SK-N-SH (cell line): ENCODE data around the gene TTC32. TPM values are rescaled to one million over a fixed set of nuclear protein-coding genes. Genes with fewer than 3 reads are reported as not detected.

Experiments used
- CTCF ChIA-PET: fragments of 300-600, 350-600 bp; formaldehyde crosslinking; extraction: SDS; loops from one replicate; lab custom pipeline; 2021; lab: Yijun Ruan, JAX
- POLR2A ChIA-PET: fragments of 350-600 bp; sonication (Branson Sonifier 250); formaldehyde crosslinking; extraction: SDS; loops from one replicate; lab custom pipeline; 2020; ENCODE audit warnings: antibody characterized with exemption, inconsistent platforms; lab: Yijun Ruan, JAX
- DNase-seq: peaks from one replicate; pipeline ENCODE4 v3.0.0; 2012
- H2AFZ ChIP-seq: fragments of 200-600 bp; sonication (generic); 2 replicates; pipeline ENCODE4 v1.8.1; 2016; ENCODE audit warnings: antibody characterized with exemption, mild to moderate bottlenecking, low read depth
- H3F3A ChIP-seq: fragments of 200-600 bp; sonication (generic); replicated peaks from 2 replicates; pipeline ENCODE3; 2016; ENCODE audit warnings: antibody characterized with exemption, mild to moderate bottlenecking; ENCODE audit not compliant: insufficient read depth
- H3K27ac ChIP-seq, 2 experiments: fragments of 200-500 bp in 1 of 2; fragments of 200-600 bp in 1 of 2; sonication (Bioruptor generic) in 1 of 2; sonication (generic), shearing (Covaris generic) in 1 of 2; 2 replicates each; pipeline versions ENCODE4 v1.5.1 to v1.6.1; 2014 to 2016; ENCODE audit warnings: low read depth in 2 of 2, inconsistent platforms in 1 of 2, low read length in 1 of 2, mild to moderate bottlenecking in 1 of 2, mixed read lengths in 1 of 2
- H3K27me3 ChIP-seq: fragments of 200-600 bp; sonication (generic), shearing (Covaris generic); 2 replicates; pipeline ENCODE4 v1.6.1; 2016; ENCODE audit warnings: mixed run types; ENCODE audit not compliant: insufficient read depth
- H3K36me3 ChIP-seq, 2 experiments: fragments of 200-500 bp in 1 of 2; fragments of 200-600 bp in 1 of 2; sonication (Bioruptor generic) in 1 of 2; sonication (generic) in 1 of 2; replicated peaks in 1 of 2; 2 replicates each; pipeline versions ENCODE3 to v1.5.1; 2014 to 2016; ENCODE audit warnings: low read length in 1 of 2, mild to moderate bottlenecking in 1 of 2; ENCODE audit not compliant: insufficient read depth in 2 of 2, control insufficient read depth in 1 of 2
- H3K4me1 ChIP-seq, 2 experiments: fragments of 200-500 bp in 1 of 2; fragments of 200-600 bp in 1 of 2; sonication (Bioruptor generic) in 1 of 2; sonication (generic), shearing (Covaris generic) in 1 of 2; 2 replicates each; pipeline versions ENCODE4 v1.5.1 to v1.6.1; 2014 to 2016; ENCODE audit warnings: low read depth in 1 of 2, low read length in 1 of 2, mixed run types in 1 of 2; ENCODE audit not compliant: insufficient read depth in 2 of 2, control insufficient read depth in 1 of 2
- H3K4me2 ChIP-seq: fragments of 200-600 bp; sonication (generic), shearing (Covaris generic); 2 replicates; pipeline ENCODE4 v1.6.1; 2017; ENCODE audit warnings: mixed run types
- H3K4me3 ChIP-seq, 2 experiments: fragments of 200-500 bp in 1 of 2; fragments of 200-600 bp in 1 of 2; sonication (Bioruptor generic) in 1 of 2; sonication (generic), shearing (Covaris generic) in 1 of 2; 2 replicates each; pipeline versions ENCODE4 v1.5.1 to v1.8.1; 2014 to 2016; ENCODE audit warnings: low read depth in 2 of 2, inconsistent platforms in 1 of 2, low read length in 1 of 2, mild to moderate bottlenecking in 1 of 2, mixed read lengths in 1 of 2, moderate library complexity in 1 of 2
- H3K79me2 ChIP-seq: fragments of 200-600 bp; sonication (generic); 2 replicates; pipeline ENCODE4 v1.8.1; 2017; ENCODE audit warnings: mild to moderate bottlenecking; ENCODE audit not compliant: insufficient read depth
- H3K9ac ChIP-seq: fragments of 200-600 bp; sonication (generic); 2 replicates; pipeline ENCODE4 v1.6.1; 2017; ENCODE audit warnings: mixed run types
- H3K9me2 ChIP-seq: fragments of 200-600 bp; sonication (generic); 2 replicates; pipeline ENCODE4 v1.6.1; 2017; ENCODE audit warnings: mixed run types
- H3K9me3 ChIP-seq: fragments of 200-600 bp; sonication (generic); 2 replicates; pipeline ENCODE4 v1.6.1; 2017; ENCODE audit warnings: mixed run types, mild to moderate bottlenecking, moderate library complexity
- H4K20me1 ChIP-seq: fragments of 200-600 bp; sonication (generic); 2 replicates; pipeline ENCODE4 v1.6.1; 2017; ENCODE audit warnings: mild to moderate bottlenecking, mixed run types; ENCODE audit not compliant: insufficient read depth
- ELF1 ChIP-seq: IDR thresholded peaks from 2 replicates; pipeline ENCODE4 v1.4.0; 2012
- EP300 ChIP-seq, 2 experiments: IDR thresholded peaks; 2 replicates each; pipeline versions ENCODE4 v1.4.0 to v1.6.1; 2012; ENCODE audit warnings: borderline replicate concordance in 1 of 2, low read depth in 1 of 2, low read length in 1 of 2
- EZH2phosphoT487 ChIP-seq: fragments of 200-600 bp; sonication (generic); IDR thresholded peaks from 2 replicates; pipeline ENCODE4 v1.6.1; 2017; ENCODE audit warnings: low read depth, mixed run types, mild to moderate bottlenecking, antibody characterized with exemption, moderate library complexity, borderline replicate concordance
- FOSL2 ChIP-seq: IDR thresholded peaks from 2 replicates; pipeline ENCODE4 v1.4.0; 2012; ENCODE audit warnings: low read depth, mild to moderate bottlenecking, moderate library complexity, borderline replicate concordance
- FOXJ3 ChIP-seq: sonication (generic); formaldehyde crosslinking; IDR thresholded peaks from 2 replicates; pipeline ENCODE4 v1.5.1; 2020; ENCODE audit warnings: mild to moderate bottlenecking, missing genetic modification reagents
- JUND ChIP-seq: IDR thresholded peaks from 2 replicates; pipeline ENCODE4 v1.4.0; 2012
- MEF2A ChIP-seq: IDR thresholded peaks from 2 replicates; pipeline ENCODE4 v1.4.0; 2012; ENCODE audit warnings: low read depth, borderline replicate concordance
- MXI1 ChIP-seq: IDR thresholded peaks from 2 replicates; pipeline ENCODE4 v1.6.1; 2012; ENCODE audit warnings: mild to moderate bottlenecking, low read depth, low read length, improper control_type of control experiment
- NRF1 ChIP-seq: IDR thresholded peaks from 2 replicates; pipeline ENCODE4 v1.6.1; 2012; ENCODE audit warnings: low read depth, mild to moderate bottlenecking, low read length
- RCOR1 ChIP-seq: fragments of 150-350 bp; IDR thresholded peaks from 2 replicates; pipeline ENCODE4 v1.6.1; 2017; ENCODE audit warnings: antibody characterized with exemption, low read length
- RXRA ChIP-seq: IDR thresholded peaks from 2 replicates; pipeline ENCODE4 v1.4.0; 2012; ENCODE audit warnings: low read depth, mild to moderate bottlenecking, borderline replicate concordance
- TCF12 ChIP-seq: IDR thresholded peaks from 2 replicates; pipeline ENCODE4 v1.4.0; 2012
- TEAD4 ChIP-seq: IDR thresholded peaks from 2 replicates; pipeline ENCODE4 v1.4.0; 2012; ENCODE audit warnings: mild to moderate bottlenecking, borderline replicate concordance; ENCODE audit not compliant: insufficient read depth
- WGBS: methylation state at CpG from one replicate; pipeline ENCODE4 v1.1.6; 2017; ENCODE audit warnings: low lambda C conversion rate; 5-methylcytosine and 5-hydroxymethylcytosine counted together
- polyA plus RNA-seq, 3 experiments: library from polyadenylated mRNA; depleted of rRNA; stranded (reverse); fragments of >200 nt; gene quantifications; 2 replicates each; pipeline ENCODE4 v1.2.3, GENCODE V29; 2012
- TF ChIP-seq, protein P1 (sequence below): fragments of 200-600 bp; sonication (generic); IDR thresholded peaks from 2 replicates; pipeline ENCODE4 v1.6.1; 2017; ENCODE audit warnings: antibody characterized with exemption, mild to moderate bottlenecking, moderate library complexity
- TF ChIP-seq, protein P2 (sequence below): fragments of 150-350 bp; IDR thresholded peaks from 2 replicates; pipeline ENCODE4 v1.6.1; 2016; ENCODE audit warnings: mild to moderate bottlenecking, low read depth, low read length
- TF ChIP-seq, protein P3 (sequence below): fragments of 150-350 bp; IDR thresholded peaks from 2 replicates; pipeline ENCODE4 v1.6.1; 2017; ENCODE audit warnings: antibody characterized with exemption, low read length, low read depth, borderline replicate concordance

TTC32 gene
- polyA plus RNA-seq, 1 of the 3 experiments (the other 2 are of a cell fraction), result 9.1 TPM

DNA sequence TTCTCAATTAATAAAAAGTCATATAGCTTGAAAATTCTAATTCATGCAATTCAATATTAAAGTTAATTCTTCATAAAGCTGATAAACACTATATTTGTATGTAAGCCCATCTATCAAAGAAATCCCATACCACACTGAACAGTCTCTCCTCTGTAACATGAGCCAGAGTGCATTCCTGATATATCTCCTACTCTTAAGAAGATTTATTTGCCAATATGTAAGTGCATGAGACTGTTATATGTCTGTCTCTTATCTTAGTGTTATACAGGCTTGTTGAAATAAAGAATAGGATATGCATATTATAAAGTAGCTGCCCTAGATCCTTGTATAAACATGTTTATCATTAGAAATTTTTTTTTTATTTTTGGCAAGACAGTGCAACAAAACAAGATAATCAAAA, 40.4 kb upstream of the TTC32 start:
- POLR2A ChIA-PET, result no interaction called here
- Histone ChIP-seq H2AFZ (no peak overlapping the region), H3K9me2 (no peaks in the 10 kb centered on the region)

DNA sequence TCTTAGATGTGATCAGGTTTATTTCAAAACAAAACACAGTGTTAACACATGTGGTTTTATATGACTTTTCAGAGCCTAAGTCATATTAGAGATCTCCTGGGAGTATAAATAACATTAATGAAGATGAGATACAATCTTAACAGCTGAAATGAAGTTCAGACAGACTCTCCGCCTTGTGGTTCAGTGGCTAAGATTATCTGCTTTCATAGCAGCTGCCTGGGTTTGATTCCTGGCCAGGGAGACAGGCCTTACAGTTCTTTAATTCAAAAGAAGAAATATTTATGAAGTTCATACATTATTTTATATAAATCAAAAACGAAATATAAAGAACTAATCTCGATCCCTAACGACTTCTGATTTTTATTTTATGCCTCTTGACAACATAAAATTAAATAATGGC, 35.2 kb upstream of the TTC32 start:
- no peaks in the 10 kb centered on the region for H3K9me2 ChIP-seq
- H3K4me2 ChIP-seq, result no peak overlapping the region
- CTCF ChIA-PET, result interaction anchor here (1.0 to 2.7 kb wide), 4 partner anchors 11 to 288 kb away, joined by 3 to 9 read pairs (median 4); partner anchors contain the start of gene SDC1
- no peaks in the 10 kb centered on the region for H3K27me3 ChIP-seq
- 94% methylated on average over 4 of the region's 4 CpGs for WGBS
- H3F3A ChIP-seq, result peaks cover 8% of the 10 kb centered on the region
- H3K36me3 ChIP-seq, result peaks cover 46 to 81% of the 10 kb centered on the region in 2 experiments
- no peak overlapping the region for H3K4me3 ChIP-seq
- TF ChIP-seq EZH2phosphoT487 (no peak), ELF1 (no peak), EP300 (IDR thresholded peaks at IDR 0.05; ENCODE audit: borderline replicate concordance in 1 of 2, low read depth in 1 of 2, low read length in 1 of 2) (no peak), RXRA (no peak), FOSL2 (no peak), MEF2A (no peak), RCOR1 (no peak), JUND (no peak), MXI1 (no peak), TEAD4 (no peak), FOXJ3 (no peak), NRF1 (no peak)
- TF ChIP-seq, protein P1, sequence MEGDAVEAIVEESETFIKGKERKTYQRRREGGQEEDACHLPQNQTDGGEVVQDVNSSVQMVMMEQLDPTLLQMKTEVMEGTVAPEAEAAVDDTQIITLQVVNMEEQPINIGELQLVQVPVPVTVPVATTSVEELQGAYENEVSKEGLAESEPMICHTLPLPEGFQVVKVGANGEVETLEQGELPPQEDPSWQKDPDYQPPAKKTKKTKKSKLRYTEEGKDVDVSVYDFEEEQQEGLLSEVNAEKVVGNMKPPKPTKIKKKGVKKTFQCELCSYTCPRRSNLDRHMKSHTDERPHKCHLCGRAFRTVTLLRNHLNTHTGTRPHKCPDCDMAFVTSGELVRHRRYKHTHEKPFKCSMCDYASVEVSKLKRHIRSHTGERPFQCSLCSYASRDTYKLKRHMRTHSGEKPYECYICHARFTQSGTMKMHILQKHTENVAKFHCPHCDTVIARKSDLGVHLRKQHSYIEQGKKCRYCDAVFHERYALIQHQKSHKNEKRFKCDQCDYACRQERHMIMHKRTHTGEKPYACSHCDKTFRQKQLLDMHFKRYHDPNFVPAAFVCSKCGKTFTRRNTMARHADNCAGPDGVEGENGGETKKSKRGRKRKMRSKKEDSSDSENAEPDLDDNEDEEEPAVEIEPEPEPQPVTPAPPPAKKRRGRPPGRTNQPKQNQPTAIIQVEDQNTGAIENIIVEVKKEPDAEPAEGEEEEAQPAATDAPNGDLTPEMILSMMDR, result no peak
- TF ChIP-seq, protein P2, sequence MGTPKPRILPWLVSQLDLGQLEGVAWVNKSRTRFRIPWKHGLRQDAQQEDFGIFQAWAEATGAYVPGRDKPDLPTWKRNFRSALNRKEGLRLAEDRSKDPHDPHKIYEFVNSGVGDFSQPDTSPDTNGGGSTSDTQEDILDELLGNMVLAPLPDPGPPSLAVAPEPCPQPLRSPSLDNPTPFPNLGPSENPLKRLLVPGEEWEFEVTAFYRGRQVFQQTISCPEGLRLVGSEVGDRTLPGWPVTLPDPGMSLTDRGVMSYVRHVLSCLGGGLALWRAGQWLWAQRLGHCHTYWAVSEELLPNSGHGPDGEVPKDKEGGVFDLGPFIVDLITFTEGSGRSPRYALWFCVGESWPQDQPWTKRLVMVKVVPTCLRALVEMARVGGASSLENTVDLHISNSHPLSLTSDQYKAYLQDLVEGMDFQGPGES, result no peak
- TF ChIP-seq, protein P3, sequence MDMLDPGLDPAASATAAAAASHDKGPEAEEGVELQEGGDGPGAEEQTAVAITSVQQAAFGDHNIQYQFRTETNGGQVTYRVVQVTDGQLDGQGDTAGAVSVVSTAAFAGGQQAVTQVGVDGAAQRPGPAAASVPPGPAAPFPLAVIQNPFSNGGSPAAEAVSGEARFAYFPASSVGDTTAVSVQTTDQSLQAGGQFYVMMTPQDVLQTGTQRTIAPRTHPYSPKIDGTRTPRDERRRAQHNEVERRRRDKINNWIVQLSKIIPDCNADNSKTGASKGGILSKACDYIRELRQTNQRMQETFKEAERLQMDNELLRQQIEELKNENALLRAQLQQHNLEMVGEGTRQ, result no peak
- H3K9me3 ChIP-seq, result no peaks in the 10 kb centered on the region
- no peak overlapping the region; a peak in 1 of 4 replicates for H3K27ac ChIP-seq
- H3K9ac ChIP-seq, result no peak overlapping the region
- no peaks in the 10 kb centered on the region for H4K20me1 ChIP-seq
- H3K4me1 ChIP-seq, result peaks cover 0 to 2% of the 10 kb centered on the region in 2 experiments; a peak in 2 of 4 replicates
- no peak for DNase-seq
- H2AFZ ChIP-seq, result no peak overlapping the region
- POLR2A ChIA-PET, result interaction anchor here (1.4 kb wide), 1 partner anchor 13 kb away, joined by 3 read pairs; no protein-coding TSS in a partner anchor
- H3K79me2 ChIP-seq, result no peaks in the 10 kb centered on the region

More for the DNA sequence above, 40.4 kb upstream of the TTC32 start:
- peaks cover 51 to 94% of the 10 kb centered on the region in 2 experiments for H3K36me3 ChIP-seq
- H3K27me3 ChIP-seq, result no peaks in the 10 kb centered on the region
- H3K9me3 ChIP-seq, result no peaks in the 10 kb centered on the region
- CTCF ChIA-PET, result interaction anchor here (1.2 to 2.8 kb wide), 5 partner anchors 9 to 152 kb away, joined by 3 to 16 read pairs (median 6); no protein-coding TSS in a partner anchor
- peaks cover 0 to 2% of the 10 kb centered on the region in 2 experiments; a peak in 2 of 4 replicates for H3K4me1 ChIP-seq
- no peaks in the 10 kb centered on the region for H4K20me1 ChIP-seq
- H3F3A ChIP-seq, result no peaks in the 10 kb centered on the region
- H3K9ac ChIP-seq, result no peak overlapping the region
- H3K4me3 ChIP-seq, result no peak overlapping the region
- TF ChIP-seq TCF12 (peak; percentile 15; the same call in 1 of the 2 replicates), JUND (no peak)
- H3K79me2 ChIP-seq, result no peaks in the 10 kb centered on the region
- no peak overlapping the region for H3K4me2 ChIP-seq
- DNase-seq, result no peak
- no peak overlapping the region; a peak in 1 of 4 replicates for H3K27ac ChIP-seq
